HepG2 (cell line): ENCODE measurements around the gene GMNN. TPM values are rescaled to one million over a fixed set of nuclear protein-coding genes. Genes with fewer than 3 reads are reported as not detected.

Experiments used
- ATAC-seq: fragments of 200-7000 bp; cut with Tn5 transposase; 3 replicates; pipeline ENCODE4 v1.9.1; 2020; ENCODE audit warnings: mild to moderate bottlenecking, moderate library complexity
- BruUV-seq: library from RNA; stranded (reverse); fragments of 400-500 nt; replicated peaks from 2 replicates; lab custom pipeline; 2021; lab: Mats Ljungman, UMichigan
- CTCF ChIA-PET: fragments of 300-600 bp; formaldehyde crosslinking; extraction: SDS; loops from one replicate; lab custom pipeline; 2021; ENCODE audit warnings: low total read pairs, inconsistent platforms, low intra/inter-chr PET ratio; lab: Yijun Ruan, JAX
- POLR2A ChIA-PET: fragments of 350-600 bp; sonication (Branson Sonifier 250); formaldehyde crosslinking; loops from one replicate; lab custom pipeline; 2020; ENCODE audit warnings: antibody characterized with exemption, inconsistent platforms; lab: Yijun Ruan, JAX
- DNase-seq: peaks from one replicate; pipeline ENCODE4 v3.0.0-alpha.2; 2015; ENCODE audit warnings: low spot score
- FAIRE-seq: peaks from 3 replicates; lab custom pipeline; 2011; peaks lifted over from hg19 to GRCh38; lab: Jason Lieb, UNC
- H2AFZ ChIP-seq: one replicate; pipeline ENCODE4 v1.6.1; 2011; ENCODE audit warnings: low read length, inconsistent platforms
- H3K27ac ChIP-seq: fragments of 300-600 bp; 3 replicates; pipeline ENCODE4 v1.8.0; 2011; ENCODE audit warnings: mixed run types, mild to moderate bottlenecking, mixed read lengths, low read length, inconsistent platforms; ENCODE audit not compliant: insufficient read depth; ENCODE audit errors: extremely low read length
- H3K27me3 ChIP-seq, 2 experiments: fragments of 200-600 bp in 1 of 2; 2 replicates in 1 of 2; 3 replicates in 1 of 2; pipeline versions ENCODE4 v1.6.0 to v1.8.0; 2011; ENCODE audit warnings: low read length in 2 of 2, mild to moderate bottlenecking in 2 of 2, moderate library complexity in 2 of 2, inconsistent platforms in 1 of 2; ENCODE audit not compliant: insufficient read depth in 2 of 2, control insufficient read depth in 1 of 2
- H3K36me3 ChIP-seq, 2 experiments: fragments of 200-600 bp in 1 of 2; replicated peaks in 1 of 2; 2 replicates in 1 of 2; 3 replicates in 1 of 2; pipeline versions ENCODE4 v1.5.1 to v1.8.0; 2011; ENCODE audit warnings: low read length in 2 of 2, inconsistent platforms in 1 of 2; ENCODE audit not compliant: insufficient read depth in 2 of 2, control insufficient read depth in 1 of 2
- H3K4me1 ChIP-seq: 2 replicates; pipeline ENCODE4 v1.5.1; 2012; ENCODE audit warnings: low read length, inconsistent platforms; ENCODE audit not compliant: insufficient read depth
- H3K4me2 ChIP-seq: 2 replicates; pipeline ENCODE4 v1.6.0; 2011; ENCODE audit warnings: low read depth, low read length, inconsistent platforms
- H3K4me3 ChIP-seq, 3 experiments: fragments of 200-600 bp in 1 of 3; sonication (generic), shearing (Covaris generic) in 1 of 3; replicated peaks in 1 of 3; 2 replicates each; pipeline ENCODE4 v1.5.1; 2011 to 2016; ENCODE audit warnings: low read length in 3 of 3, inconsistent platforms in 2 of 3, low read depth in 2 of 3, mild to moderate bottlenecking in 2 of 3, control low read depth in 1 of 3, mixed read lengths in 1 of 3; ENCODE audit not compliant: insufficient read depth in 1 of 3
- H3K79me2 ChIP-seq: one replicate; pipeline ENCODE4 v1.6.1; 2011; ENCODE audit warnings: low read length, inconsistent platforms; ENCODE audit not compliant: insufficient read depth
- H3K9ac ChIP-seq: 2 replicates; pipeline ENCODE4 v1.6.0; 2011; ENCODE audit warnings: mild to moderate bottlenecking, low read depth, low read length, inconsistent platforms; ENCODE audit not compliant: insufficient read depth
- H3K9me3 ChIP-seq: 2 replicates; pipeline ENCODE4 v1.5.1; 2012; ENCODE audit warnings: mild to moderate bottlenecking, low read length
- H4K20me1 ChIP-seq: 2 replicates; pipeline ENCODE4 v1.6.0; 2011; ENCODE audit warnings: inconsistent platforms, mild to moderate bottlenecking, low read length, moderate library complexity; ENCODE audit not compliant: insufficient read depth
- EP300 ChIP-seq, 3 experiments: sonication (generic) in 1 of 3; formaldehyde crosslinking in 1 of 3; IDR thresholded peaks; 2 replicates each; pipeline versions ENCODE4 v1.5.1 to v1.6.1; 2011 to 2020; ENCODE audit warnings: low read depth in 2 of 3, low read length in 2 of 3, borderline replicate concordance in 1 of 3, improper control_type of control experiment in 1 of 3, mild to moderate bottlenecking in 1 of 3, missing genetic modification reagents in 1 of 3, moderate library complexity in 1 of 3
- FOXA1 ChIP-seq, 2 experiments: fragments of 450-650 bp in 1 of 2; sonication (generic) in 1 of 2; formaldehyde crosslinking in 1 of 2; IDR thresholded peaks; 2 replicates each; pipeline versions ENCODE4 v1.4.0 to v1.6.1; 2016 to 2020; ENCODE audit warnings: missing genetic modification reagents in 1 of 2
- FOXC1 ChIP-seq: sonication (generic); formaldehyde crosslinking; IDR thresholded peaks from 2 replicates; pipeline ENCODE4 v1.8.0; 2022; ENCODE audit warnings: mild to moderate bottlenecking, missing genetic modification reagents, borderline replicate concordance
- GMEB1 ChIP-seq: sonication (generic); formaldehyde crosslinking; IDR thresholded peaks from 2 replicates; pipeline ENCODE4 v1.5.1; 2020; ENCODE audit warnings: missing genetic modification reagents, mild to moderate bottlenecking, borderline replicate concordance
- KLF6 ChIP-seq: IDR thresholded peaks from 2 replicates; pipeline ENCODE4 v1.8.0; 2016; ENCODE audit warnings: missing biosample characterization, missing genetic modification reagents
- MAFF ChIP-seq: IDR thresholded peaks from 2 replicates; pipeline ENCODE4 v1.6.1; 2011; ENCODE audit warnings: low read depth, low read length, improper control_type of control experiment
- POLR2G ChIP-seq: fragments of 200-400 bp; formaldehyde crosslinking; IDR thresholded peaks from 2 replicates; pipeline ENCODE4 v1.6.1; 2018; ENCODE audit warnings: mild to moderate bottlenecking, low read depth, low read length, moderate library complexity
- RERE ChIP-seq: IDR thresholded peaks from 2 replicates; pipeline ENCODE4 v1.6.1; 2016; ENCODE audit warnings: low read depth, missing genetic modification reagents, missing compliant biosample characterization
- SNAPC5 ChIP-seq: sonication (generic); formaldehyde crosslinking; IDR thresholded peaks from 2 replicates; pipeline ENCODE4 v1.8.1; 2023; ENCODE audit warnings: mild to moderate bottlenecking, missing genetic modification reagents, borderline replicate concordance
- ZC3H4 ChIP-seq: sonication (generic); formaldehyde crosslinking; IDR thresholded peaks from 2 replicates; pipeline ENCODE4 v1.4.0; 2020; ENCODE audit warnings: missing genetic modification reagents, borderline replicate concordance
- ZNF225 ChIP-seq: sonication (generic); formaldehyde crosslinking; IDR thresholded peaks from 2 replicates; pipeline ENCODE4 v1.4.0; 2020; ENCODE audit warnings: mild to moderate bottlenecking, missing genetic modification reagents
- ZNF282 ChIP-seq: fragments of 450-650 bp; IDR thresholded peaks from 2 replicates; pipeline ENCODE4 v1.6.1; 2018; ENCODE audit not compliant: partially characterized antibody
- ZNF570 ChIP-seq: sonication (generic); formaldehyde crosslinking; IDR thresholded peaks from 2 replicates; pipeline ENCODE4 v1.4.0; 2020; ENCODE audit warnings: mild to moderate bottlenecking, missing genetic modification reagents, borderline replicate concordance
- WGBS: methylation state at CpG from one replicate; pipeline ENCODE4 v1.1.6; 2017; ENCODE audit warnings: low lambda C conversion rate; 5-methylcytosine and 5-hydroxymethylcytosine counted together
- in situ Hi-C: cut with HindIII; loops from 2 replicates; pipeline ENCODE4 v1.10.0; 2017; ENCODE audit warnings: low pct_unique_long_range_greater_than_20kb; ENCODE audit not compliant: extremely low pct_ligation_motif_present
- intact Hi-C: fragments of 100-400 bp; cut with micrococcal nuclease; formaldehyde crosslinking; loops from one replicate; pipeline ENCODE4 v1.10.0; 2022; ENCODE audit not compliant: unreplicated experiment
- polyA plus RNA-seq, 8 experiments: library from polyadenylated mRNA; depleted of rRNA in 3 of 8; stranded (reverse) in 7 of 8; unstranded in 1 of 8; fragments of >200 nt; fragmentation: Illumina TruSeq in 4 of 8; extraction: Trizol in 4 of 8; gene quantifications; 2 replicates each; pipeline versions ENCODE4 v1.2.1 to v1.2.3, GENCODE V29; 2011 to 2016; ENCODE audit warnings: low read depth in 4 of 8, missing spikeins in 1 of 8, mixed read lengths in 1 of 8; ENCODE audit not compliant: insufficient read depth in 1 of 8
- total RNA-seq, 5 experiments: library from RNA; depleted of rRNA; stranded (reverse); fragments of >200 nt; fragmentation: Illumina TruSeq; extraction: Trizol; gene quantifications; 2 replicates each; pipeline ENCODE4 v1.2.3, GENCODE V29; 2016; ENCODE audit warnings: low read depth in 1 of 5

The GMNN gene
- total and polyA plus RNA-seq, 2 of the 13 experiments (the other 11 are each of a cell fraction or from before 2014, with no cell fraction given): 61.8 to 154 TPM

- POLR2A ChIA-PET: interaction anchor here (1.4 to 1.7 kb wide), 2 partner anchors 21 to 33 kb away, joined by 5 to 11 read pairs; partner anchors contain the start of gene GMNN
These were observed 32.5 kb upstream of the GMNN start for GRCh38 chr6:24742216-24742738.

More at GRCh38 chr6:24742216-24742738, 32.5 kb upstream of the GMNN start:
- Histone ChIP-seq H3K9me3 (no peaks in the 10 kb centered on the region), H3K4me2 (no peak overlapping the region), H2AFZ (no peak overlapping the region), H3K4me1 (no peaks in the 10 kb centered on the region), H3K27ac (no peak overlapping the region), H3K36me3 (no peaks in the 10 kb centered on the region), H3K4me3 (no peak overlapping the region), H3K9ac (no peak overlapping the region), H3K27me3 (peaks cover 0 to 3% of the 10 kb centered on the region in 2 experiments; a peak in 1 of 5 replicates), H4K20me1 (no peaks in the 10 kb centered on the region), H3K79me2 (no peaks in the 10 kb centered on the region)
- CTCF ChIA-PET: no interaction called here
- in situ Hi-C loops: no loop called here
- TF ChIP-seq ZNF282: no peak
- no peak for TF ChIP-seq FOXA1 (IDR thresholded peaks at IDR 0.05)
- TF ChIP-seq FOXA1 (CRISPR knock-in tag; IDR thresholded peaks at IDR 0.05): no peak
- no peak for TF ChIP-seq GMEB1 (CRISPR knock-in tag)
- TF ChIP-seq MAFF: no peak
- no peak for TF ChIP-seq ZNF225 (CRISPR knock-in tag)
- no peak for TF ChIP-seq FOXC1 (CRISPR knock-in tag)
- TF ChIP-seq ZNF570 (CRISPR knock-in tag): no peak
- TF ChIP-seq EP300 (IDR thresholded peaks at IDR 0.05; ENCODE audit: low read depth in 2 of 2, low read length in 2 of 2): no peak
- no peak for TF ChIP-seq EP300 (CRISPR knock-in tag; IDR thresholded peaks at IDR 0.05; ENCODE audit: borderline replicate concordance)
- TF ChIP-seq ZC3H4 (CRISPR knock-in tag): no peak
- no peak for TF ChIP-seq POLR2G
- TF ChIP-seq SNAPC5: no peak
- no peak for TF ChIP-seq RERE (CRISPR knock-in tag)
- no peak for TF ChIP-seq KLF6 (CRISPR knock-in tag)
- FAIRE-seq (no peak), ATAC-seq (no peak), DNase-seq (no peak)
- BruUV-seq: no TSS peak
- WGBS: 75% methylated on average over 5 of the region's 5 CpGs
- intact Hi-C loops: no loop called here
